IPS DF 6.9 (cell line): Measurements from ENCODE around the gene GRP.
A peak's percentile ranks its signal among the peaks of the same experiment; 100 is the strongest.

Source experiments
- DNase-seq: peaks from one replicate; pipeline ENCODE4 v3.0.0-alpha.2; 2013; ENCODE audit warnings: low read depth, low spot score
- H3K27ac ChIP-seq: one replicate; pipeline ENCODE4 v1.5.1; 2013; ENCODE audit warnings: low read length, control low read depth
- H3K27me3 ChIP-seq: 2 replicates; pipeline ENCODE4 v1.6.1; 2013; ENCODE audit warnings: mild to moderate bottlenecking, low read length; ENCODE audit not compliant: control insufficient read depth, insufficient read depth
- H3K36me3 ChIP-seq: 2 replicates; pipeline ENCODE4 v1.6.1; 2013; ENCODE audit warnings: low read length; ENCODE audit not compliant: control insufficient read depth, insufficient read depth
- H3K4me1 ChIP-seq: 2 replicates; pipeline ENCODE4 v1.6.1; 2013; ENCODE audit warnings: low read length; ENCODE audit not compliant: control insufficient read depth, insufficient read depth
- H3K4me3 ChIP-seq: 2 replicates; pipeline ENCODE4 v1.5.1; 2013; ENCODE audit warnings: mild to moderate bottlenecking, low read length
- H3K9me3 ChIP-seq: 2 replicates; pipeline ENCODE4 v1.6.1; 2013; ENCODE audit warnings: low read length, inconsistent platforms; ENCODE audit not compliant: control insufficient read depth, insufficient read depth
- WGBS: extraction: QIAGEN DNeasy Blood & Tissue Kit; methylation state at CpG from one replicate; pipeline ENCODE4 v1.1.7; 2013; ENCODE audit warnings: mixed read lengths, missing lambda C conversion rate; ENCODE audit not compliant: insufficient read length, insufficient coverage; 5-methylcytosine and 5-hydroxymethylcytosine counted together

The GRP gene

DNA sequence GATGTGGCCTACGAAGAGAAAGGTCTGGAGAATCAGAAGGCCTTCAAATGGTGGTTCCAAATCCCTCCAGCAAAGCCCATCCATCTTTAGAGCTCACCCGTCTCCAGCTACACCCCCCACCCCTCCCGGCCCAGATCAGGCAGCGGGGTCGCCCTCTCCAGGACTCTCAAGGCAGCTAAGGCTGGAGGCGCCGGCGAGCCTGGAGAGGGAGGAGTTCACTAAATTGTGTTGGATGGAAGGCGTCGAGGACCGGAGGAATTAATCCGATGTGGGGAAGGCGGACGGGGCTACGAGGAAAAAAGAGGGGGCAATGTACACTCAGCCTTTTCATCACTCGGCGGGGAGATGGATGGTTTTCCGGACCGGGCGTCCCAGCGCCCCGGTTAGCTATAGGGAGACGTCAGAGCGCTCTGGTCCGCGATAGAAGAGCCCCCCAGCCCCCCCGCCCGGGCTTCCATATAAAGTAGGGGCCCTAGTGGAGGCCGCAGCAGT lies at the start of gene GRP:
Gene GRP, plus strand, starts transcription at position 487 of the 492 bp plus-strand sequence. CDS start 108 bp downstream, outside the sequence.
- no CpG with 5 or more reads among the region's 29 CpGs for WGBS
- Histone ChIP-seq H3K36me3 (no peaks in the 10 kb centered on the region), H3K9me3 (no peaks in the 10 kb centered on the region), H3K4me3 (peak within 1 kb of the TSS; percentile 38; the same call in 1 of the 2 replicates), H3K4me1 (peaks cover 1% of the 10 kb centered on the region), H3K27ac (no peak within 1 kb of the TSS), H3K27me3 (peaks cover 52% of the 10 kb centered on the region)
- DNase-seq = no peak

DNA sequence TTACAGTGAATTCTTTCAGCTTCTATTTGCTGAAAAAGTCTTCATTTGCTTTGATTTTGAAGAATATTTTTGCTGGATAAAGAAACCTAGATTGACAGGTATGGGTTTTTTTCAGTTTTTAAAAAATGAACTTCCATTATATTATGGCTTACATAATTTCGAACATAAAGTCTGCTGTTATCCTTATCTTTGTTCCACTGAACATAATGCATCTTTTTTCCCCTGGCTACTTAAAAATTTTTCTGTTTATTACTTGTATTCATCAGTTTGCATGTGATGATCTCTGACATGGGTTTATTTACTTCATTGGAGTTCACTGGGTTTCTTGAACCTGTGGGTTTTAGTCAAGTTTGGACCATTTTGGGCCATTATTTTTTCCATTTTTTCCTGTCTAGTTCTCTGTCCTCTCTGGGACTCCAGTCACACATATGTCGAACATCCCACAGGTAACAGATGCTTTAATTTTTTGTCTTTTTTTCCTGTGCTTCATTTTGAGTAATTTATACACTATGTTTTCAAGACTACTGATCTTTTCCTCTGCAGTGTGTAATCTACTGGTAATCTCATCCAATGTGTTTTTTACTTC lies 47.2 kb upstream of the GRP start:
- H3K9me3 ChIP-seq = no peaks in the 10 kb centered on the region
- WGBS = no CpG with 5 or more reads among the region's 2 CpGs
- H3K4me1 ChIP-seq = no peaks in the 10 kb centered on the region
- no peak overlapping the region for H3K27ac ChIP-seq
- no peaks in the 10 kb centered on the region for H3K27me3 ChIP-seq
- no peak overlapping the region for H3K4me3 ChIP-seq
- DNase-seq = no peak
- H3K36me3 ChIP-seq = no peaks in the 10 kb centered on the region

DNA sequence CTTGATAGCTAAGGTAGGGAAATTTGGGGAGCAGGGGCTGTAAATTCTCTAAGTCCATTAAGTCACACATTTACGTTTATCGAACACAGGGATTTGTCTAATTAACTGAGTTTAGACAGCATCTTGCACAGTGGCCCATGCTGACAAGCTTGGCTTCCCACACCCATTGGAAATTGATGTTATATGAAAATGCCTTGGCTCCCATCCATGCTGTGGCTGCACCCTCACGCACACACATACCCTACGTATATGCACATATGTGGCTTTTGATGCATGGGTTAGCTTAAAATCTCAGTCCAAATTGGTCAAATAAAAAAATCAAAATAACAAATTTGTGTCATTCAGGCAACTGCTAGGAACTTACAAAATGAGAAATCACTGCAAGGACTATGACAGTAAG lies 42.5 kb upstream of the GRP start:
- Histone ChIP-seq H3K36me3 (no peaks in the 10 kb centered on the region), H3K9me3 (no peaks in the 10 kb centered on the region), H3K4me3 (no peak overlapping the region), H3K27ac (no peak overlapping the region), H3K4me1 (no peaks in the 10 kb centered on the region), H3K27me3 (no peaks in the 10 kb centered on the region)
- no CpG with 5 or more reads among the region's 4 CpGs for WGBS
- DNase-seq = no peak

DNA sequence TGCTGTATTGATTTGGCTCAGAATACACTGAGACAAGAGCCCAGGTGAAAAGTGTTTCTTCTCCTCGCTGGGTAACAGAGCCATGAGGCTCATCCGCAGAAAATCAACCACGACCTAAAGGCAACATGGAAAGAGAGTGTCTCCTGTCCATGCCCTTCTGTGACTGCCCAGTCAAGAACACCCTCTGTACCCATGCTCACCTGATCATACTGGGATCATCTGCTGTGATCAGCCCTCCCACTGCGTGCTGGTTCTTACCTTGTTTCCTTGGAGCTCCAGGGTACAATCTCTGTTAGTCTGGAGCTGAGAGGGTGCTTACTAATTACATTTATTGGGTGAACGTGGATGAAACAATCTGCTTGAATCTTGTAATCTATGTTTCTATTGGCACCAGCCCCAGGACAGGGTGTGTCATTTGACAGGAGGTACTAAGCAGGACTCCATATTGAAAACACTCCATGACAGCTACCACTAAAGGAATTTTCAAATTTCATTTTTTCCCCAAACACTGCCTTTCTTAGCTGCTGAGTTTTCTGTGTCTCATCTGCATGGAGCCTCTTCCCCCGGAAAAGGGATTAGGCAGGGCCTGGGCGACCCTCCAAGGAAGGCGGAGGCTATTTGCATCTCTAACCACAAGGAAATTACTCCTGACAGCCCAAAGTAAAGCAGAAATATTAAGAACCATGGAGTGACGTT lies 39.7 kb upstream of the GRP start:
- no peak overlapping the region for H3K27ac ChIP-seq
- WGBS = no CpG with 5 or more reads among the region's 9 CpGs
- no peak for DNase-seq

DNA sequence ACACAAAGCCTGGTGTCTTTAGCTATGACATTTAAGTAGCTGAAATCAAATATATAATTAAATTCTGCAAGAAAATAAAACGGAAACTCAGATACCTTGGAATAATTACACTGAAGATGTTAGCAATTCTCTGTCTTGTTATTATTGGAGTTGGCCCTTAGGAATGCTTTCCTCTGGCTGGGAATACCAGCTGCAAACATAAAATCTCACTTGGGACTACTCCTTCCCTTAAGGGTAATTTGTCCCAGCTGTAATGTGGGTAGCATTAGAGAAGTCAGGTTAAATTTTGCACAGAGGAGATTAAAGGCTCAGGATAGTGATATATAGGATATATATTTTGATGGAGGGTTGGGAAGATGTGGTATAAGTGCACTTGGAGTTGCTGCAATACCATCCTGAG lies 37.3 kb upstream of the GRP start:
- no peaks in the 10 kb centered on the region for H3K27me3 ChIP-seq
- no peaks in the 10 kb centered on the region for H3K36me3 ChIP-seq
- H3K27ac ChIP-seq = no peak overlapping the region
- no peak for DNase-seq
- H3K4me3 ChIP-seq = no peak overlapping the region
- H3K4me1 ChIP-seq = no peaks in the 10 kb centered on the region
- no CpG with 5 or more reads among the region's 1 CpG for WGBS
- H3K9me3 ChIP-seq = no peaks in the 10 kb centered on the region

More for the DNA sequence above, 39.7 kb upstream of the GRP start:
- Histone ChIP-seq H3K4me1 (no peaks in the 10 kb centered on the region), H3K27me3 (no peaks in the 10 kb centered on the region), H3K4me3 (no peak overlapping the region), H3K9me3 (no peaks in the 10 kb centered on the region), H3K36me3 (no peaks in the 10 kb centered on the region)

DNA sequence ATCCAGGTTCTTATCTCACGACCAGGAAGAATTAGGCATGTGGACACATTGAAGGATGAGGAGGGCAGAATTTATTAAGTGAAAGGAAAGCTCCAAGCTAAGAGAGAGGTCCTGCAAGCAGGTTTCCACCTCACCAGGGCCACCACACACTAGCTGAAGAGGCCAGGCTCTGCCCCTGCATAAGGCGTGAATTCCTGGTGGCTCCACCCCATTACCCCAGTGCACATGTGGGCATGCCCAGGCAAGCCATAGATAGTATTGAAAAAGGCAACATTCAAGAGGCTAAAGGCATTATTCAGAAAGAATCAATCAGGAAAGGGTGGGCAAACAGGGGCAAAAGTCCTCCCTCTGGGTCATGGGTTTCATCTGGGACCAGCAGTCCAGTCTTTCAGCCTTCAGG lies 30.9 kb upstream of the GRP start:
- no CpG with 5 or more reads among the region's 2 CpGs for WGBS
- DNase-seq = no peak
- Histone ChIP-seq H3K27ac (no peak overlapping the region), H3K9me3 (no peaks in the 10 kb centered on the region), H3K4me3 (no peak overlapping the region), H3K27me3 (no peaks in the 10 kb centered on the region), H3K36me3 (no peaks in the 10 kb centered on the region), H3K4me1 (no peaks in the 10 kb centered on the region)

DNA sequence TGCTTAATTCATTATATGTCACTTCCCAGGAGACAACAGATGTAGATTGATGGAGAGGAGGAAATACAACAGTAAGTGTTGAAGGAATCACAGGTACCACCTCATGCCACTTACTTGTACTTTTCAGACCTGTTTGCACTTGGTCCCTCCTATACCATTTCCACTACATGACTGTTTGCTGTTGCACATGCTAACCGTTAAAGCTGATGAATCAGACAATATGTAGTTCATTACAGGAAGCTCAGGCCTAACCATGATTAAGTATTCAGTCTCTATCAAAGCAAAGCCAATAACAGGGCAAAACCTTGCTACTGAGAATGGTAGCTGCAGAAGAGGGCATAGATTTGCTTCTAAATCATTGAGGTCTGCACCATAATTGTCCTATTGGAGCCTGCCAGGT lies 30.2 kb upstream of the GRP start:
- H3K9me3 ChIP-seq = no peaks in the 10 kb centered on the region
- H3K27me3 ChIP-seq = no peaks in the 10 kb centered on the region
- no peak overlapping the region for H3K4me3 ChIP-seq
- DNase-seq = no peak
- no peaks in the 10 kb centered on the region for H3K36me3 ChIP-seq
- no peak overlapping the region for H3K27ac ChIP-seq
- no peaks in the 10 kb centered on the region for H3K4me1 ChIP-seq
- WGBS = no CpG with 5 or more reads among the region's 1 CpG

DNA sequence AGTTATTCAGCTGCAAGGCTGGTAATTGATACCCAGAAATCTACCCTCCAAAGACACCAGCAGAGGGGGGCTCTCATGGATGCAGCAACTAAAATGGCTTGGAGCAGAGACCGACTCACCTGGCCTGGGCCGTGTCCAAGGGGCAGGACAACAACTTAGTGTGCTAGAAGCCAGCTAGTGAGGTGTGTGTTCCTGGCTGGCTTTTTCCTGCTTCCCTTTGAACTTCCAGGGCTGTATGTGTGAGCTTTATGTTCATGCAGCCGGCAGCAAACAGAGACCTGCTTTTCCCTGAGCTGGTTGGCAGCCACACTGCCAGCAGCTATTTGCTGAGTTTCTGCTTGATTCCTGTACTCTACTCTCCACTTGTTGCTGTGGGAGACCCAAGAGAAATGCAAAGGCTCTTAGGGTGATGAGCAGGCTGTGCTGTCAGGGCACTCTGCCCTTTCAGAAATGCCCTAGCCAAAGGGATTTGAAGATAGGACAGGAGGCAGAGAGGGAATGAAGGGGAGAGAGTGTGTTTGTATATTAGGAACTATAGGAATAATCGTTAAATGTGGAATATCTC lies 23.7 kb upstream of the GRP start:
- Histone ChIP-seq H3K4me3 (no peak overlapping the region), H3K36me3 (no peaks in the 10 kb centered on the region), H3K27me3 (no peaks in the 10 kb centered on the region), H3K4me1 (0 out of 2 replicates have a peak, but pooled peaks cover 3% of the 10 kb centered on the region), H3K27ac (no peak overlapping the region), H3K9me3 (no peaks in the 10 kb centered on the region)
- no CpG with 5 or more reads among the region's 4 CpGs for WGBS
- DNase-seq = no peak

DNA sequence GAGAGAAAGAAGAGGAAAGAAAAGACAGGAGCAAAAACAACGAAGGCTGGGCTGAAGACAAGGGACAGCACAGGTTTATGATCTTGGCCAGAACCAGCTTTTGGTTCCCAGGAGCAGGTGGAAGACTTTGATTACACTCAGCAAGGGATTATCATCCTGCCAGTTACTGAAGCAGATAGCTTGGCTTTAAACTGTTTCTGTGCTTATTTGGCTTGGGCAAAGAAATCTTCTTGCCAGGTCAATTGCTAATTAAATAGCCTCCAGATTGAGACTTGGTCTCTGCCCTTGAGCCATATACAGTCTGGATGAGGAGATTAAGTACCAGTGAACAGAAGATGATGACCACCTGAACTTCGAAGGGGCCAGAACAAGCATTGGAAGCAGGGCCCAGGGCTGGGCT lies 22.3 kb upstream of the GRP start:
- H3K4me1 ChIP-seq = 0 out of 2 replicates have a peak, but pooled peaks cover 4% of the 10 kb centered on the region
- H3K9me3 ChIP-seq = no peaks in the 10 kb centered on the region
- H3K36me3 ChIP-seq = no peaks in the 10 kb centered on the region
- no peak overlapping the region for H3K4me3 ChIP-seq
- no peak overlapping the region for H3K27ac ChIP-seq
- DNase-seq = no peak
- no peaks in the 10 kb centered on the region for H3K27me3 ChIP-seq
- no CpG with 5 or more reads among the region's 2 CpGs for WGBS

DNA sequence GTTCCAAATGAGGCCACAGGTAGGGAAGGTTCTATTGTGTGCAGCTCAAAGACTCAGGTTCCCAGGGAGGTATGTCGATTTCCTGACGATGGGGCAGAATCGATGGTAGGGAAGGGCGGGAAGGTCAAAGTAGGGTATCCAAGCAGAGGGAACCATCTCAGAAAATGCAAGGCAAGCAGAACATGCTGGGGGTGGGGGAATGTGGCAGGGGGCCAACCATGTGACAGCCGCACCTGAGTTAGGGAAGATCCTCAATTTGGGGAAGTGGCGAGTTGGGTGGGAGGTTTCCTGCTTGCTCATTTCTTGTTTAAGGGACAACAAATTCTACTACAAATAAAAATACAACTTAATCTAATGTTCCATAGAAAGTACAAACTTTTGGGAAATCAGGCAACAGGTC lies 21.7 kb upstream of the GRP start:
- H3K4me3 ChIP-seq = no peak overlapping the region
- no peaks in the 10 kb centered on the region for H3K9me3 ChIP-seq
- 0 out of 2 replicates have a peak, but pooled peaks cover 5% of the 10 kb centered on the region for H3K4me1 ChIP-seq
- H3K27ac ChIP-seq = no peak overlapping the region
- no peak for DNase-seq
- no peaks in the 10 kb centered on the region for H3K36me3 ChIP-seq
- WGBS = no CpG with 5 or more reads among the region's 6 CpGs
- H3K27me3 ChIP-seq = no peaks in the 10 kb centered on the region
